ENCODE measurements around the gene SETBP1.

The SETBP1 gene

GRCh38 chr18:44680273-44681075 lies at the start of gene SETBP1:
SETBP1 (plus strand) TSS chr18:44680888; CDS start chr18:44701347, 20,459 bp downstream.
- no peak for DNase-seq

GRCh38 chr18:44632469-44633145 lies 48.1 kb upstream of the SETBP1 start:
- DNase-seq = no peak

DNA sequence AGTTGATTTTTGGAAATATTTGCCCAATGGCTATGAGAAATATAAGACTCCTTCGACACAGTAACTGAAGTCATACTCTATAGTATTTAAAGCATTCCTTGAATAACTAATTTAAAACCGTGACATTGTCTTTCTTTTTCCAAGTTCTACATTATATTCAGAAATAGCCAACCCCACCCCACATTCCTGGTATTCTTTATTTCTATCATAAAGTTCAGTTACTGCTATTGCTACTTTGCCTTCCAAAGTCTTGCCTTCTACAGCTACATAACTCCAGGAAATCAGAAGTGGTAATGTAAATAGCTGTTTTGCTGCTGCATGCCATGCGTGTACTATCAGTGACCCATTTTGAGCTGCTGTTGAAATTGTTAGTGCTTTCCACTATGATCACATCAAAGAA lies 45.1 kb upstream of the SETBP1 start:
- no peak for DNase-seq

DNA sequence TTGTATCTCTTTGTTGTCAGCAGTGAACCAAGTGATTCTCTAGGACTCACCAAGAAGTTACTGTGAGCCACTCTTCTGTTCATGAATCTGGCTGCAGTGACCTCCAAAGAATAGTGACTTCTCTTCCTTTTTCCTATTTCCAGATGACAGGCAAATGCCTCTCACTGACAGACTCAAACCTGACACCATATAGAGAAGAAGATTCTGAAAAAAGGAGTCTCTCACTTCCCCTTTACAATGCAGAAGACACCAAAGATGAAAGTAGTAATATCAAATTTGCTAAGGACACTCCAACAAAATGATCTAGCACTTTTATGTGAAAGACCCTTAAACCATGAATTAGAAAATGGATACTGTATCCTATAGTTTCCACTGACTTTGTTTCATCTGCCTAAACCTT lies 44.4 kb upstream of the SETBP1 start:
- no peak for DNase-seq

DNA sequence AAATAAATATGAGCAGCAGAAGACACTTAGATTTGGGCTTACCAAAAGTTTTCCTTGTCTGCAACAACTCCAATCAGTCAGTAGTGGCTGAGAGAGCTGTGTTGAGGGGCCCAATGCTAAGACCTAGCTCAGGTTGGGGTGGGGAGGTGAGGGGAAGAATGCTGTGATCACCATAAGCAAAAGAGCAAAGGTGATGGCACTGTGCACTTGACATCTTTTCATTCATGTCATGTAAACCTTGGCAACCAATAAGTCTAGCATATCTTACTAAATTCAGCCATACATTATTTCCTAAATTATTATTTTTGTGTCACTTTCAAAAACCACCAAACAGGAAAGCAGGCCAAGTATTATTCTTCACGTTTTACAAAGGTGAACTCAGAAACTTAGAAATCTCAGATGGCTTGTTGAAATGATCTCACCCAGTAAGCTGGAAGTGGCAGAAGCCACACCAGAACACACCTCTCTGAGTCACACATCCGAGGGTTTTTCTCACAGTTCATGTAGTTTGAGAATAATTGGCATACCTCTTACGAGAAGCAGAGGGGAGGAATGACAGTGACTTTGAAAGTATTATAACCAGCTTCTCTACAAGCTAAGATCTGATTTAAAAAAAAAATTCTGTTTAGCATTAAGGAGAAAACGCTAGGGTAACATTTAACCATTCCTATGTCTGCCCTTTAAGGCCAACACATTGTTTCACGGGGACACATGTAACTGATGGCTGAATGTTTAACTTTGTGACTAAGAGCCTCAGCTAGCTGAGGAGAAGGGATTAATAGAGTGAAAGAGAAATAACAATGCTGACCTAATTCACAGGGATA lies 43.3 kb upstream of the SETBP1 start:
- DNase-seq = no peak

DNA sequence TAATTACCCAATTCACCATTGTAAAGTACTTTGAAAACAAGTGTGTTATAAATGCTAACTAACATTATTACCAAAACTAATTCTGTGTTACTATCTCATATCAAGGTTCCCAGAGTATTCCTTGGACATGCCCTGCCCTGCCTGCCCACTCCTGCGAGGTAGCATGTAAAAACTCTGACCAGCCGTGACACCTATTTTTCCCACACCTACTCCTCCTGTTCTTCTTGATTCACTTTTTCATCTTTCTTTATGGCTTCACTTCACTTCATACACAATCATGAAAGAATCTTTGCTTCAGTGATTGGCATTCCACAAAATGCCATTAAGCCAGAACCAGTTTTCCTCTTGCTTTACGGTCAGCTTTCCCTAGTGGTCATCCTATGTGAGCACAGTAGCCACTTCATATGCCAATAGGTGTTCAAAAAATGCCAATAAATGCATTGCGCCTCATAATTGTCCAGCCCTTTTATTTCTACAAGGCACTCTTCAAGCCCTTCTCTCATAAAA lies 42.6 kb upstream of the SETBP1 start:
- DNase-seq = no peak

DNA sequence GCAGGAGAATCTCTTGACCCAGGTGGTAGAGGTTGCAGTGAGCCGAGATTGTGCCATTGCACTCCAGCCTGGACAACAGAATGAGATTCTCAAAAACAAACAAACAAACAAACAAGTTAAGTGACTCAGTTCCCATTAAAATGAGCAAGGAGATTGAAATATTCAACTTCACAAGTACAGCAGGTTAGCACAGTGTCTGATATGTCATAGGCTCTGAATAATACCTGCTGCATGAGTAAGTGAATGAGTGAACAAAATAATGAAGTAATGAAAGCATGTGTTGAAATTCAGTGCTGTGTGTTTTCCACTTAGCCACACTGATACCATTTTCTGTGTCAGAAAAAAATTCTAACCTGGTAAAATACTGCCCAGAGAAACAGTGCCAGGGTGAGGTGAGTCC lies 41.9 kb upstream of the SETBP1 start:
- DNase-seq = no peak

- no peak for DNase-seq
These were observed 37.7 kb upstream of the SETBP1 start for GRCh38 chr18:44643004-44643403.

- DNase-seq = no peak
These were observed 29.2 kb upstream of the SETBP1 start for GRCh38 chr18:44651478-44651877.

DNA sequence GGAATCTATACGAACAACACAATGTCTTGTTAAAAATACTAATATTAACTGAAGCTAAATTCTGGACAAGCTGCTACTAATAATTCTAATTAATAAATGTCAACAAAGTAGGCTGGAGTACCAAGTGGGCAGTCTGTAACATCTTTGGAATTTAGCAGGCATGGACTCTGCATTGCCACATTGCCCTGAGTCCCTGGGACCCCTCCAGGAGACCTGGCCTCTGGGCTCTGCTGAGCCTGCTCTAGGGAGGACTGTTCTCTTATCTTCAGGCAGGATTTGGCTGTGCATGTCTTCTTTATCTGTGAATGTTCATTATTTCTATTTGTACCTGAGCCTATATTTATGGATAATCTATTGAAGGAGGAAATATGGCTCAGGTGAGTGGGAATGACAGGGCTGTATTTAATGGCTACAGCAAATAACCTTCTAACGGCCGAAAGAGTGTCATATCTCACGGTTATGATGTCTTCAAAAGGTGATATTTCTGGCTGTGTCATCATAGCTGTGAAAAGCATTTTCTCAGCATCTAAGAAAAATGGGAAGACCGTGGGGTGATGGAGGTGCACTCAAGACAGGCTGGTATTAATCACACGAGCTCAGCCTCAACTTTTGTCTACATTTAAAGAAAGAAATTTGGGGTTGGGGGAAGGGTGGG lies 28.6 kb upstream of the SETBP1 start:
- no peak for DNase-seq

GRCh38 chr18:44652722-44653121 lies 28.0 kb upstream of the SETBP1 start:
- DNase-seq = no peak

DNA sequence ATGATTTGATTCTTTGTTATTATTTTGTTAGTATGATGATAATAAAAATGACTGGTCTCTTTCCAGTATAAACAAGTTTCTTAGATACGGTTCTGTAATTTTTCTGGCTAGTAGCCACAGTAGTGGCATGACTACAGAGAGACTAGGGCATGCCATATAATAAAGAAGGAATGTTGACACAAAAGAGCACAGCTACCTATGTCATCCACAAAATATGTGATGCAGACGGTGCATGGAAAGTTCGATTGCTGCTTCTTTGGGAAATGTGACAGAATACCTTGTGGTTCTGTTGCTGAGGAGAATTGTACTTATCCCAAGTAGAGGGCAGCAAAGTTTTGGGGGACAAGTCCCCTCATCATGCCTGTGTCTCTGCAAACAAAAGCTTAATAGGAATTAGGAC lies 26.1 kb upstream of the SETBP1 start:
- no peak for DNase-seq

DNA sequence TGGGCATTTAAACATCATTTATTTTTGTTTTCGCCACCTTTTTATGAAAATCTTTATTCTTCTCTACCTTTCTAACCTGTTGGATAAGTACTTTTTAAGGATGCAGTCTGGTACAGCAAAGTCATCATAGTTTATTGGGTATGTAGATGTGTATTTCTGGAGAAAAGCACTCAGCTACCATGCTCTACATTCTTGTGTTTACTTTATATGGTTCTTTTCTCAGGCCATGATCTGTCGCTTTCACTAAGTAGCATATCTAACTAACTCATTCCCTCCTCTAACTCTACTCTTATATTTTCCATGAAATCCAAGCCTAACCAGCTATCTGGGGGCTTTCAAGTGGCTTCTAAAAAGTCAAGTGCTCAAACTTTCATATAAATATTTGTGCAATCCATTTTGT lies 25.3 kb upstream of the SETBP1 start:
- no peak for DNase-seq

DNA sequence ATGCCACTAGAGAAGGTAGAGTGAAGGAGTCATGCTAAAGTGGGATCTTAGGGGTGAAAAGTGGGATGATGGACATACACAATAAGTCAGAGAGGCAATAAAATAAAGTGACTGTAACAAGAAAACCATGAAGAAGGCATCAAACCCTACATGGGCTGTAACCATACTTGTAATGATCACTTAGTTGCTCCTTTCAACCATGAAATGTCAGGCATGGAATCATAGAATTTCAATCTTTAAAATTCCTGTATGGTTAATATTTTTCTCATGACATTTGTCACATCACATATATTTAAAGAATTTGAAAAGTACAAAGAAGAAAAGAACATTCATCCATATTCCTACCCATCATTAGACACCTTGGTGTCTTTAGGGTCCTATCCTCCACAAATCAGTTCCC lies 20.9 kb upstream of the SETBP1 start:
- DNase-seq = no peak

DNA sequence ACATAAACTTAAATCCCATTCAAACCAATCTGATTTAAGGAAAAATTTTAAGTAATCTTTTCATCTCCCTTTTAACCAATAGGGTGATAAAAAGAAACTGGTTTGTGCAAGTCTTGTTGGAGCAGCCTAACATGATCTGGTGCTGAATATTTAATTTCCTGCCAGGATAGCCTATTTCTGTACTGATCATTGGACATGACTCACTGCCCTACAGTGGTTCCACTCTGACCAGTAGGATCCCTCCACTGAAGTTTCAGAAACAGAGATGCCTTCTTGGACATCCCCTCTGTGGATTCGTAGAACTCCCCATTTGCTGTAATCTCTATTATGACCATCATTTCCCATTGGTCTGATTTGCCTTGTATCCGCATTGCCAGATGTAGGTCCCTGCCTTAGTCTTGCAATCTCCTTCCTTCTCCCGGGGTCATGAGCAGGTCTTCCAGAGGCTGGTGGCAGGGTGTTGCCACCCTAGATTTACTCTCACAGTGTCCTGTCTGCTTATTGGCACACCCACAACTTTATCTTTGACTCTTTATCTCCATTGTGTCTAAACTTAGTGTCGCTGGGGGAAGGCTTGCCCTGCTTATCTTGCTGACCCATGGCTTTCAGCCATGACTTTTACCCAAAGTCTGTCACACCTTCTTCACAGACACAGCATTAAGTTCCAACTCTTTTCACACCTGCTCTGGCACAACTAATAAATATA lies 12.3 kb upstream of the SETBP1 start:
- DNase-seq = no peak

DNA sequence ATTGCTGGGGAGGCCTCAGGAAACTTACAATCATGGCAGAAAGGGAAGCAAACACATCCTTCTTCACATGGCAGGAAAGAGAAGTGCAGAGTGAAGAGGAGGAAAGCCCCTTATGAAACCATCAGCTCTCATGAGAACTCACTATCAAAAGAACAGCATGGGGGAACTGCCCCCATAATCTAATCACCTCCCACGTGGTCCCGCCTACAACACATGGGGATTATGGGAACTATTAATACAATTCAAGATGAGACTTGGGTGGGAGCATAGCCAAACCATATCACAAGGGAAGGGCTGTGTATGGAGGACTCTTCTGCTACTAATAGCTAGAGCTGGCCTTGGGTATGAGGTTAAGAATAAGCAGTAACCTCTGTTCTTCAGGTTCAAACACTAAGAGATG lies 8.8 kb upstream of the SETBP1 start:
- no peak for DNase-seq

- DNase-seq = no peak
These were observed 8.2 kb upstream of the SETBP1 start for GRCh38 chr18:44672506-44672905.

- DNase-seq = no peak
These were observed 7.3 kb upstream of the SETBP1 start for GRCh38 chr18:44673256-44673880.

- no peak for DNase-seq
These were observed 2.8 kb upstream of the SETBP1 start for GRCh38 chr18:44677933-44678332.

- DNase-seq = no peak
These were observed 2.0 kb upstream of the SETBP1 start for GRCh38 chr18:44678725-44679055.

DNA sequence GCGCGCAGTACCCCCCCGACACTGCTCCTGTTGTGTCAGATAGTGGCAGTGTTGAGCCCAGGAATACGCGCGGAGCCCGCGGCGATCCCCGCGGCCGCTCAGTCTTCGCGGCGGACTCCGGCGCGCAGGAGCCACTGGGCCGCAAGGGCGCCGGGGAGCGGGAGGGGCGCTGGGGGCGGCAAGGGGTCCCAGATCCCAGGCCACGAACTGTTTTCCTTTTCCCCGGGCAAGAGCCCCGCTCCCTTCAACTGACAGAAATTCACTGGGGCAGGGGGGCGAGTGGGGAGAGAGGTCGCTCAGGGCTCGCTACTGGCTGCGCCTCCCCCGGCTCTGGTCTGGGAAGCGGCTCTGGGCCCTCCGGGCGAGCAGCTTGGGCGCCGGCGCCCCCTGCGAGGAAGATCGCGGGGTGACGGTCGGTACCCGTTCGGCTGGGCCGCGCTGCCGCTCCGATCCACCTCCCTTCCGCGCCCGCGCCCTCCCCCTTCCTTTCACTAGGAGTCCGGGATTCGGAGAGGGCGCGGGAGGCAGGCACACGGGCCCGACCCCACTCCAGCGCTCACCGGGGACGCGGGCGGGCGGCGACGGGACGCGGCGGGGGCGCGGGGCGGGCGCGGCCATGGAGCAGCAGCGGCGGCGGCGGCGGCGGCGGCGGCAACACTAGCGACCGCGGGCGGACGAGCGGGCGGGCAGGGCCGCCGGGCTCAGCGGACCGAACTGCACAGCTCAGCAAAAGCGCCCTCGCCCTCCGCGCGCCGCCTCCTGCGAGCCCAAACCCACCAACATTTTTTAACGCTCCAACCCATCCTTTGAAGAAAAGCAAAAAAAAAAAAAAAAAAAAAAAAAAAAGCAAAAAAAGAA lies 1.4 kb upstream of the SETBP1 start:
- DNase-seq = peak; percentile 42

Data from HCEC 1CT (cell line).